Neuronal stem cell (in vitro differentiated cells): Measurements from ENCODE around the gene FLVCR2.
A peak's percentile ranks its signal among the peaks of the same experiment; 100 is the strongest.

ENCODE experiments used
- DNase-seq: peaks from one replicate; pipeline ENCODE4 v3.0.0-alpha.2; 2013; ENCODE audit warnings: low spot score
- H2AFZ ChIP-seq: one replicate; pipeline ENCODE4 v1.6.1; 2013; ENCODE audit warnings: mild to moderate bottlenecking, low read length, inconsistent platforms
- H2AK5ac ChIP-seq: 2 replicates; pipeline ENCODE4 v1.6.1; 2013; ENCODE audit warnings: low read depth, mild to moderate bottlenecking, inconsistent platforms, low read length, moderate library complexity, mixed read lengths
- H2BK120ac ChIP-seq: 2 replicates; pipeline ENCODE4 v1.6.1; 2013; ENCODE audit warnings: low read depth, mild to moderate bottlenecking, inconsistent platforms, low read length, moderate library complexity, mixed read lengths
- H2BK12ac ChIP-seq: one replicate; pipeline ENCODE4 v1.6.1; 2013; ENCODE audit warnings: low read length, inconsistent platforms
- H2BK15ac ChIP-seq: 2 replicates; pipeline ENCODE4 v1.6.1; 2013; ENCODE audit warnings: mild to moderate bottlenecking, low read length, inconsistent platforms, mixed read lengths
- H2BK5ac ChIP-seq: one replicate; pipeline ENCODE4 v1.6.1; 2013; ENCODE audit warnings: inconsistent platforms, mild to moderate bottlenecking, low read length, moderate library complexity
- H3K14ac ChIP-seq: one replicate; pipeline ENCODE4 v1.6.1; 2013; ENCODE audit warnings: low read length, inconsistent platforms
- H3K18ac ChIP-seq: 2 replicates; pipeline ENCODE4 v1.6.1; 2013; ENCODE audit warnings: low read length, inconsistent platforms
- H3K23ac ChIP-seq: 2 replicates; pipeline ENCODE4 v1.6.1; 2013; ENCODE audit warnings: low read depth, mild to moderate bottlenecking, mixed read lengths, low read length, inconsistent platforms; ENCODE audit not compliant: poor library complexity
- H3K27ac ChIP-seq: replicated peaks from 3 replicates; pipeline ENCODE4 v1.5.1; 2013; ENCODE audit warnings: low read length, inconsistent platforms
- H3K27me3 ChIP-seq, 3 experiments: 2 replicates each; pipeline ENCODE4 v1.6.1; 2013; ENCODE audit warnings: low read length in 3 of 3, mild to moderate bottlenecking in 2 of 3, inconsistent platforms in 1 of 3, low read depth in 1 of 3, mixed read lengths in 1 of 3, moderate library complexity in 1 of 3; ENCODE audit not compliant: control insufficient read depth in 3 of 3, insufficient read depth in 3 of 3
- H3K36me3 ChIP-seq, 2 donors: replicated peaks in 1 of 2; 2 replicates each; pipeline ENCODE4 v1.6.1; 2013; ENCODE audit warnings: low read length in 2 of 2; ENCODE audit not compliant: control insufficient read depth in 2 of 2, insufficient read depth in 2 of 2
- H3K4ac ChIP-seq: 2 replicates; pipeline ENCODE4 v1.6.1; 2013; ENCODE audit warnings: inconsistent platforms, mild to moderate bottlenecking, low read length, moderate library complexity
- H3K4me1 ChIP-seq, 2 donors: 1 replicate in 1 of 2; 2 replicates in 1 of 2; pipeline ENCODE4 v1.6.1; 2013; ENCODE audit warnings: low read length in 2 of 2, low read depth in 1 of 2; ENCODE audit not compliant: control insufficient read depth in 2 of 2, insufficient read depth in 1 of 2
- H3K4me2 ChIP-seq: one replicate; pipeline ENCODE4 v1.6.1; 2013; ENCODE audit warnings: mild to moderate bottlenecking, low read length, inconsistent platforms; ENCODE audit not compliant: insufficient read depth, poor library complexity, severe bottlenecking
- H3K4me3 ChIP-seq, 2 donors: 2 replicates each; pipeline ENCODE4 v1.5.1; 2013; ENCODE audit warnings: low read length in 2 of 2, mild to moderate bottlenecking in 2 of 2, inconsistent platforms in 1 of 2, moderate library complexity in 1 of 2
- H3K79me1 ChIP-seq: one replicate; pipeline ENCODE4 v1.6.1; 2013; ENCODE audit warnings: low read depth, mild to moderate bottlenecking, inconsistent platforms, low read length, moderate library complexity
- H3K9ac ChIP-seq: one replicate; pipeline ENCODE4 v1.6.1; 2013; ENCODE audit warnings: mild to moderate bottlenecking, low read depth, low read length, inconsistent platforms; ENCODE audit not compliant: poor library complexity
- H3K9me3 ChIP-seq, 2 donors: replicated peaks in 1 of 2; 2 replicates each; pipeline versions ENCODE3 to v1.6.1; 2013; ENCODE audit warnings: low read length in 2 of 2, mild to moderate bottlenecking in 2 of 2, inconsistent platforms in 1 of 2, low read depth in 1 of 2, mixed read lengths in 1 of 2, moderate library complexity in 1 of 2; ENCODE audit not compliant: control insufficient read depth in 2 of 2, insufficient read depth in 1 of 2
- H4K8ac ChIP-seq: one replicate; pipeline ENCODE4 v1.6.1; 2013; ENCODE audit warnings: low read depth, mild to moderate bottlenecking, inconsistent platforms, low read length, moderate library complexity
- H4K91ac ChIP-seq: one replicate; pipeline ENCODE4 v1.6.1; 2013; ENCODE audit warnings: low read length, low read depth, mild to moderate bottlenecking, inconsistent platforms; ENCODE audit not compliant: poor library complexity
- WGBS, 2 donors: extraction: QIAGEN DNeasy Blood & Tissue Kit; methylation state at CpG; one replicate each; pipeline ENCODE4 v1.1.7; 2013; ENCODE audit warnings: missing lambda C conversion rate in 2 of 2, mixed read lengths in 1 of 2; ENCODE audit not compliant: insufficient read length in 2 of 2, insufficient replicate concordance in 1 of 2; ENCODE audit errors: extremely low coverage in 2 of 2; 5-methylcytosine and 5-hydroxymethylcytosine counted together

FLVCR2 gene

DNA sequence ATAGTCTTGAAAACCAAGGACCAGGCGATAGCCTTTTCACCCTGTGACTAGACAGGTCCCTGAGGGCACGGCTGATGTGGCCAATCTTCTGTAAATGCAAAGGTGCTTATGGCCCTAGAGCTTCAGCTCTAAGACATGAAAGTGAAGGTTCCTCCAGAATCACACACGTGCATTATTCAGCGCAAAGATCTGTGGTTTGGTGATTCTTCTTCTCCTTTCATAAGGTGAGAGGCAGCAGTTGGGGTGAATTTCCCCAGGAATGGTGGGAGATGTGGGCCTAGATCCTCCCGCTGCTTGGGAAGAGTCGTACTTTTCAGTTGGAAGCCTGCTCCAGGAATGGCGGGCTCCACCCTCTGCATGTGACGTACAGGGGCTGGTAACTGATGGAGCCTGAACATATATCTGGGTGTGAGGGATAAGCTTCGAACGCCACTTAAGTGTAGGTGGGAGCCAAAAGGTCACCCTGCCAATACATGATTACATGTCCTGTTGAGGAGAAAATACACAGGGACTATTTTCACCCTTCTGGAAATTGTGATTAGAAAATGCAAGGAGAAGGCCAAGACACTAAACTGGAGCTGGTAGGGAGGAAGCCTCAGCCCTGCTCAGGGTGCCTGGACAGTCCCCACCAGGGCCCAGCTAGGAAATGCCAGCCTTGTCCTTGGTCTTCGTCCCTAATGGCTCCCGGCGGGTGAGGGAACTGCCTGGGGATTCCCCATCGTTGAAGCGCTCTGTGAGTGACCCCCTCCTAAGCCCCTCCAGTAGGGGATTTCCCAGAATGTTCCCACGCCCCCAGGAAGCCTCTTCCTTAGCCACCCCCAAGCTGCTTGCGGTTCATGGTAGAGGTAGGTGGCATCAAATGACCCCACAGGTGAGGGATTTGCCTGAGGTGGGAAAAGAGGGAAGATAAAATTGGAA is 38.6 kb upstream of the FLVCR2 start:
- Histone ChIP-seq H3K27ac (no peak overlapping the region), H4K91ac (no peak overlapping the region), H3K23ac (no peak overlapping the region), H3K4me1 (no peaks in the 10 kb centered on the region), H2BK12ac (no peak overlapping the region), H4K8ac (no peak overlapping the region), H2AK5ac (no peak overlapping the region), H2BK5ac (no peak overlapping the region), H3K18ac (no peak overlapping the region), H3K4me2 (no peak overlapping the region), H2BK15ac (no peak overlapping the region), H2BK120ac (no peak overlapping the region), H3K14ac (no peak overlapping the region), H3K79me1 (no peaks in the 10 kb centered on the region), H3K4me3 (no peak overlapping the region), H3K4ac (no peak overlapping the region), H3K9me3 (no peaks in the 10 kb centered on the region), H3K36me3 (no peaks in the 10 kb centered on the region), H2AFZ (no peak overlapping the region), H3K9ac (no peak overlapping the region), H3K27me3 (peaks cover 0 to 3% (median 0%) of the 10 kb centered on the region in 3 experiments)
- WGBS, 2 donors = no CpG with 5 or more reads among the region's 17 CpGs
- no peak for DNase-seq

DNA sequence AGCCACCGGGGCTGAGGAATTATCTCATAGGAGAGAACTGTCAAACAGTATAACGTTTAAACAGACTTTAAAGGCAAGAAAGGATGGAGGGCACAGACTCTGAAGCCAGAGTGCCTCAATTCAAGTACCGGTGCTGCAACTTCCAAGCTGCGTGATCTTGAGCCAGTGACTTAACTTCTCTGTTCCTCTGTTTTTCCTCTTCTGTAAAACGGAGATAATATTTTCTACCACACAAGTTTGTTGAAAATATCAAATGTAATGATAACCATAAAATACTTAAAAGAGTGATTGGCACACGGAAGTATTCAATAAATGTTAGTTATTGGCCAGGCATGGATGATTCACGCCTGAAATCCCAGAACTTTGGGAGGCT is 38.0 kb upstream of the FLVCR2 start:
- Histone ChIP-seq H3K4me3 (no peak overlapping the region), H4K8ac (no peak overlapping the region), H3K14ac (no peak overlapping the region), H2BK15ac (no peak overlapping the region), H2BK12ac (no peak overlapping the region), H3K9ac (no peak overlapping the region), H2AK5ac (no peak overlapping the region), H3K18ac (no peak overlapping the region), H4K91ac (no peak overlapping the region), H2AFZ (no peak overlapping the region), H3K4ac (no peak overlapping the region), H3K79me1 (no peaks in the 10 kb centered on the region), H3K9me3 (no peaks in the 10 kb centered on the region), H3K4me2 (no peak overlapping the region), H2BK120ac (no peak overlapping the region), H3K27ac (no peak overlapping the region), H3K4me1 (no peaks in the 10 kb centered on the region), H3K27me3 (peaks cover 0 to 3% (median 0%) of the 10 kb centered on the region in 3 experiments), H3K36me3 (no peaks in the 10 kb centered on the region), H2BK5ac (no peak overlapping the region), H3K23ac (no peak overlapping the region)
- DNase-seq = no peak
- WGBS, 2 donors = no CpG with 5 or more reads among the region's 7 CpGs

DNA sequence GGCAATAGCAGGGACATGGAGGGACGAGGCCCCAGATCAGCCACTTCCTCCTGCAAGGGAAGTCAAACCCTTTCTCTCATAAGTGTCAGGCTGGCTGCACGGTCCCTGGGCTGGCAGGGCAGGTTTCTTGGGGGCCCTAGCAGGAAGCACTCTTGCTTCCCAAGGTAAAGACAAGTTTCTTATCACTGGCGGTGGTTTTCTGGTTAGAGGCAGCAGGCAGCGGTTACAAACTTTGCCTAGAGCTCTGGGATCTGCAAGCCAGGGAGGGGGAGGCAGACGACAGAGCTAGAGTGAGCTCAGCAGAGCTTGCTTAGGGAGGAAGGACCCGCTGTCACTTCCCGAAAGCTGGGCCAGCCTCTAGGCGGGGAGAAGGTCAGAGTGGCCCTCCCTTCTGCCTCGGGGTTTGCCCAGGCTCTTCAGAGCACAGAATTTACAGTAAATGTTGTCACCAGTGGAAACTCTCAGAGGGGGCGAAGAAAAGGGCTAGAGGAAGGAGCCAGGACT is 35.8 kb upstream of the FLVCR2 start:
- no peak for DNase-seq
- peaks cover 0 to 2% (median 0%) of the 10 kb centered on the region in 3 experiments for H3K27me3 ChIP-seq
- H3K36me3 ChIP-seq = no peaks in the 10 kb centered on the region
- no peaks in the 10 kb centered on the region for H3K9me3 ChIP-seq
- H3K4me2 ChIP-seq = no peak overlapping the region
- H3K4ac ChIP-seq = no peak overlapping the region
- H2AK5ac ChIP-seq = no peak overlapping the region
- H3K4me3 ChIP-seq = no peak overlapping the region
- peak overlapping the region; percentile 73 for H2AFZ ChIP-seq
- H3K79me1 ChIP-seq = no peaks in the 10 kb centered on the region
- H3K23ac ChIP-seq = no peak overlapping the region
- H3K4me1 ChIP-seq = no peaks in the 10 kb centered on the region
- no peak overlapping the region for H2BK5ac ChIP-seq
- H4K8ac ChIP-seq = no peak overlapping the region
- H3K18ac ChIP-seq = no peak overlapping the region
- H2BK15ac ChIP-seq = no peak overlapping the region
- H3K9ac ChIP-seq = peak overlapping the region; percentile 51
- H2BK120ac ChIP-seq = no peak overlapping the region
- no peak overlapping the region for H3K27ac ChIP-seq
- no CpG with 5 or more reads among the region's 10 CpGs for WGBS, 2 donors
- no peak overlapping the region for H4K91ac ChIP-seq
- H3K14ac ChIP-seq = no peak overlapping the region
- no peak overlapping the region for H2BK12ac ChIP-seq

- WGBS, 2 donors = no CpG with 5 or more reads among the region's 4 CpGs
- no peak overlapping the region for H3K9ac ChIP-seq
- DNase-seq = no peak
- H3K79me1 ChIP-seq = no peaks in the 10 kb centered on the region
- no peak overlapping the region for H3K4ac ChIP-seq
- no peaks in the 10 kb centered on the region for H3K36me3 ChIP-seq
- no peak overlapping the region for H3K14ac ChIP-seq
- no peak overlapping the region for H2BK5ac ChIP-seq
- H3K9me3 ChIP-seq = no peaks in the 10 kb centered on the region
- H2BK15ac ChIP-seq = no peak overlapping the region
- H3K18ac ChIP-seq = no peak overlapping the region
- no peak overlapping the region for H3K4me2 ChIP-seq
- no peak overlapping the region for H2BK120ac ChIP-seq
- H2AK5ac ChIP-seq = no peak overlapping the region
- no peak overlapping the region for H4K91ac ChIP-seq
- peak overlapping the region; percentile 73 for H2AFZ ChIP-seq
- H3K4me1 ChIP-seq = no peaks in the 10 kb centered on the region
- no peak overlapping the region for H2BK12ac ChIP-seq
- H3K27me3 ChIP-seq = peaks cover 0 to 2% (median 0%) of the 10 kb centered on the region in 3 experiments
- H3K23ac ChIP-seq = no peak overlapping the region
- no peak overlapping the region for H3K27ac ChIP-seq
- no peak overlapping the region for H3K4me3 ChIP-seq
- no peak overlapping the region for H4K8ac ChIP-seq
Measured at GRCh38 chr14:75543253-75543652, 35.2 kb upstream of the FLVCR2 start.
